IPS-NIHi7 (cell line): ENCODE measurements around the gene CDC14B.
A peak's percentile ranks its signal among the peaks of the same experiment; 100 is the strongest.
"Not testable (repeated sequence)": the region's sequence is repeated elsewhere in the genome, so short reads cannot be mapped to it uniquely, and the experiment has no call there.

ENCODE experiments used
- DNase-seq: peaks from one replicate; pipeline ENCODE4 v3.0.0; 2012; ENCODE audit warnings: mixed read lengths; ENCODE audit errors: extremely low spot score

The CDC14B gene

DNA sequence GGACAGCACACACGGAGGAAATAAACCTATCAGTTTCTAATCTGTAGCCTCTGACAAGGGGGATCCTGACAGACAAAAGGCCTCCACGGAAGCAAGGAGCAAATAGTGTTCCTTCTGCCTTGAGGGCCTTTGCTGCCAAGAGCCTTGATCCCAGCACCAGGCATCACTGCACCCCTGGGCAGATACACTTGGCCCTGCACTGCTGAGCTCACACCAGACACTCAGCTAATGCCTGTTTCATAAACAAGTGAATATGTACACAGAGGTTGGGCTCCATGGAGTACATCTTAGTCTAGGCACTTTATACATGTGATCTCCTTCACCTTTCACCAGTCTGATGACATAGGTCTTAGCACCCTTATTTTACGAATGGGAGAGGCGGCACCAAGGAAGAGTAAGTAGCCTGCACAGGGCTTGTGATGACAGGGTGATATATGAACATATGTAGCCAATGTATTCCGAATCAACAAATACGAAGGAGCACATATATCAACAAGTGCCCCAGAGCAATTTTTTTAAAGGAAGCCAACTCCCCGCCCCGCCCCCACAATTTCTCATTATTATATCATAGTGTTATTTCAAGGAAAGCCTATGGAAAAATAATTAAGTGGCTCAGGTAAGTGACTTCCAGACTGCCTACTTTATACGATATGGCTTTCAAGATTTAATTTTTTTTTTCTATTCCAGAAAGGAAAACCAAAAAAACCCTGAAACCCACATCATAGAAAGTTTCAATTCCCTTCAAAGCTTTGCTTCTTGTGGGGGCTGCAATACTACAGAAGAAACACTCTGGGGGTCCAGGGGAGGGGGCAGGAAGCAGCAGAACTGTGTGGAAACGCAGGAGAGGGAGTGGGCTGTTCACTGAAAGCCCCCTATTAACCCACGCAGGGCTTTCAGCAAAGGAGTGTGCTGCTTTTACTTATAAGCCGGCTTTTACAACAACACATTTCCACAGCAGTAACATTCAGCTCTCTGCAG is 32.0 kb downstream of the CDC14B start:
- no peak for DNase-seq

DNA sequence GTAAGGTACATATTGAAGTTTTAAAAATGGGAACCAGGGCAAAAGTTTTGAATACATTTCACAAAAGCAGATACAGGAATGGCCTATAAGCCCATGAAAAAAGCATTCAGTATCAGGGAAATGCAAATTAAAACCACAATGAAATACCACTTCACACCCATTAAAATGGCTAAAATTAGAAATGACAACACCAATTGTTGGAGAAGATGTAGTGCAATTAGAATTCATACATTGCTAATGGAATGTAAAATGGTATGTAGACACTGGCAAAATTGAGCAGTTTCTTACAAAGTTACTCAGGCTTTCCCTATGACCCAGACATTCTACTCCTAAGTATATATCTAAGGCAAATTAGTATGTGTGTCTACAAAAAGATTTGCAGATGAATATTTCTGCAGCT is 34.2 kb downstream of the CDC14B start:
- no peak for DNase-seq

DNA sequence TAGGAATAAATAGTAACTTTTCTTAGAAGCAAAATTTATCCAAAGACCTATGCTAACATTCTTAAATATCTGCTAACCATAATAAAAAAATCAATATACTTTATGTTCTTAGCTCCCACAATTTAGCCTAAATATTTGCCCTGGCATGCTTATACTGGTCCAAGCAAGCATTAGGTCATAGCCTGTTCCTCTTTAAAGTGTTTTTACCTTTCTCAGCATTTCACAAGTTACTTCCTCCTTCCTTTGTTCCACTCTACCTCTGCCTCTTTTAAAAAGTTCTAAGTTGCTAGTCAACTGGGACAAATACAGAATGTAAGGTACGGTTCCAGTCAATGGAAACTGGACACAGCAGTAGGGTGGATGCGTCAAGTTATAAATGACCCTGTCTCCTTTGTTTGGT is 37.4 kb downstream of the CDC14B start:
- not testable (repeated sequence) for DNase-seq

DNA sequence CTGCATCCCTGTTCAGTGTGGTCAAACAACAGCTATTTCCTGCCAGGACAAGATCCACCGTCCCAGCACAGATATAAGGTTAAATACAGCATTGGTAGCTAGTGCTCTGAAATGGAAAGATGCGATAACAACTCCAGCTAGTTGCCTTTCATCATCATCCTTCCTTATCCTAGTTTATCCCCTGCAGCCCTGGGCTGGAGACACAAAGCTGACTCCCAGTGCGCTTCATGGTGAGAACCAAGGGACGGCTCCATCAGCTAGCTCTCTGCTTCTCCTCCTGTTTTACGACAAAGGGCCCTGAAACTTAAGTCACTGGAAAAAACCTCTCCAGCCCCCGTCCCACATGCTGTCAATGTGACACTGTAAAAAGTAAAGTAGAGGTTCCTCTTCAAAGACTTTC is 37.9 kb downstream of the CDC14B start:
- no peak for DNase-seq

DNA sequence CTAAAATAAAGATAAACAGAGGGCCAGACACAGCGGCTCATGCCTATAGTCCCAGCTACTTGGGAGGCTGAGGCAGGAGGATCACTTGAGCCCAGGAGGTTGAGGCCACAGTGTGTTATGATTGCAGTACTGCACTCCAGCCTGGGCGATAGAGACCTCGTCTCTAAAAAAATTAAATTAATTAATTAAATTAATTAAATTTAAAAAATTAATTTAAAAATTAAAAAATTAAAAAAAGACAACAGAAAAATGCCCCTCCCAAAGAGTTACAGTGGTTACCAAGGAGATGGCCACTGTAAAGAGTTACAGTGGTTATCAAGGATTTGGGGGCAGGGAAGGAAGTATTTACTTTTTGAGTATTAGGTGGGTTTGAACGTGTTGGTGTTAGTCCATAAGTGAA is 38.3 kb downstream of the CDC14B start:
- DNase-seq = no peak

DNA sequence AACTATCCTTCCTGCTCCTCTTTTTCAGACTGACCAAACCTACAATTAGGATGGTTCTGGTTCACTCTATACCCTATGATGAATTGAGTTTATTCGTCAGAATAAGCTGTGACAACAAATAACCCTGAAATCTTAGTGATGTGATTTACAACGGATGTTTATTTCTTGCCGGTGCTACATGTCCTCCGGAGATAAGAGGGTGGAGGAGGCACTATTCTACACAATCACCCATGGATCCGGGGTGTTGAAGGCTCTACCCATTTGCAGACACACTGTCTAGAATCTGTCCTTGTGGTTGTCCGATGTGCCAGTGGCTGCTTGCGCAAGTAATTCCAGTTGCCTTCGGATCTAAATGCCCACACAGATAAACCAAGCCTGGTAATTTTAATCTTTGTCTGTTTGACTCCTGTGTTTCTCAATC is 44.7 kb downstream of the CDC14B start:
- no peak for DNase-seq

DNA sequence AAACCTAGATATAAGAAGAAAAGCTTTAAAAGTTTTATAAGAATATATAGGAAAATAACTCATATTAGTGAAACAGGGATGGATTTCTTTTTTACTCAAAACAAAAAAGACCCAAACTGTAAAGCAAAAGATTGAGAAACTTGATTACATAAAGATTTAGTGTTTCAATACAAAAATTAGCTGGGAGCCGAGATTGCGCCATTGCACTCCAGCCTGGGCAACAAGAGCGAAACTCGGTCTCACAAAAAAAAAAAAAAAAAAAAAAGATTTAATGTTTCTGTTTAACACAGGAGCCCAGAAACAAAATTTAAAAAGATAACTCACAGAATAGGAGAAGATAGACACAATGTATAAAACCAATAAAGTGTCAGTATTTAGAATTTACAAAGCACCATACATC is 45.2 kb downstream of the CDC14B start:
- no peak for DNase-seq

DNA sequence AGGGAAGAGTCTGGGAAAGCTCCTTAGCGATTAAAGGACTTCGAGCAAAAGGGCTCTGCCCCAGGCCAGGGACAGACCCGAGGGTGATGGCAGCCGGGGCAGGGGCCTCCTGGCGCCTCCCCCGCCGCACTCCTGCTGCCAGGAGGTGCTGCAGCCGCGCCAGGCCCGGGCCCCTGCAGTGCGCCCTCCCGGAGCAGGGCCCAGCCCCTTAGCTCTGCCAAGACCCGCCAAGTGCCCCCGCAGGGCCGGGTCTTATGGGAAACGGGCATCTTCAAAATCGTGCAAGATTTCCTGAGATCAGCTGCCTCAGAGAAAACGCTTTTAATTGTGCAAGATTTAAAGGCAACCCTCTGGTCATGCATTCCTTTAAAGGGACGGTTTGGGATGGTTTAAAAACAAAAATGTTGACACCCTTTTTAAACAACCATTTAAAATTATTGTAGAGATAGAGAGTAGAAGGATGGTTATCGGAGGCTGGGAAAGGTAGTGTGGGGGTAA is 52.4 kb downstream of the CDC14B start:
- peak; percentile 66 for DNase-seq

DNA sequence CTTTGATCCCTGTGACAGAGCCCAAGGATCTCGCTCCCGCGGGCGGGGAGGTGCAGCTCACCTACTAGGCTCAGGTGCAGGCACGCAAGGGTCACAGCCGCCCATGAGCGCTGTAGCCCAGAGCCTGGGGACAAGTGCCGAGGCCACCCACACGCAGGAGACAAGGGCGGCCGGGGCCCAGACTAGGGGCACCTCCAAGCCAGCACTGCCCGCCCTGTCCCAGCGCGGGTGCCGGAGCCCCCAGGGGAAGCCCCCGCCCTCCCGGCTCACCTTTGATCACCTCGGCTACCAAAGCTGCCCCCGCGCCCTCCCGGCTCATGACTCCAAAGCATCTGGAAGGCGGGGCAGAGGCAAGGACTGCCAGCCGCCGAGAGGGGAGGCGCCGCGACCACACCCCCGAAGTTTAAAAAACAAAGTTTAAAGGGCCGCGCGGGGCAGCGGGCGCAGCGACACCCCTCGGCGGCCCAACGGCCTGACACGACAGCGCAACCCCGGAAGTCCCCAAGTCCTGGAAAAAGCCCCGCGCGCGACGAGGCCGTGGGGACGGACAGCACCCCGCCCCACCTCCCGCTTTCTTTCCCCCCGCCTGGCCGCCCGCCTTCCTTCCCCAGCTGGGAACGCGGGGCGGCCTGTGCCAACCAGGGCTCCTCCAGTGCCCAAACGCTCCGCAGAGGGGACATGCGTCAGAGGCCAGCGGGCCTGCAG is 53.0 kb downstream of the CDC14B start:
- DNase-seq = peak; percentile 89

DNA sequence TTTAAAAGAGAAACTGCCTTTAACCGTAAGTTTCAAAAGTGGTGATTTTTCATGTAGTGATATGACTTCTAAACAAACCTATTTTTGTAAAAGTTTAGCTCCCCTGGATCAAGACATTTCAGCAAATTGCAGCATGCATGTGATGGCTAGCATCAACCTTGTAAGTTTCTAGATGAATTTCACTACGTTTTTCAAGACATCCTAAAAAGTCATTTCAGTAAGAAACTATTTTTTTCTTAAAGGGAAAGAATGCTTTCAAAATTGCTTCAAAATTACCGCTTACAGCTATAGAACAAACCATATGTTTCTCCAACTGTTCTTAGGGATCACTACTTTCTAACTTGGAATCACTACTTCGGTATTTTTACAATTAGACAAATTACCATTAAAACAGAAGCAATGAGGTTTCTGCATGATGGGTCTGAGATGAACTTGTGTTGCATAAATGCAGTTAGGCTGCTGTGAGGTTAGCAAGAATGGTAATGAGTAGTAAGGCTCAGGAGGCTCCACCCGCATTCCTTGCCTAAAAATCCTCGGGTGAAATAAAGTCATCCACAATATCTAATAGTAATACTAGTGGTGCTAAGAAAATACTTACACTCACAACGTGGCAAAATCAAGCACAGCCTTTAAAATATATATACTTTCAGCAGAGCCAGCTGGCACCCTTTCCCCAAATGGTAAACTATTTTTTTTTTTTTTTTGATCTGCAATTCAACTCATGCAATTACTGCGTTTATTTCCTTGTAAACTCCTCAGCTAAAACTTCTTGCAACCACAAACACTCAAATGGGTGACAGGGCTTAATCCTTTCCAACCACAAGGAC is 53.8 kb downstream of the CDC14B start:
- no peak for DNase-seq

DNA sequence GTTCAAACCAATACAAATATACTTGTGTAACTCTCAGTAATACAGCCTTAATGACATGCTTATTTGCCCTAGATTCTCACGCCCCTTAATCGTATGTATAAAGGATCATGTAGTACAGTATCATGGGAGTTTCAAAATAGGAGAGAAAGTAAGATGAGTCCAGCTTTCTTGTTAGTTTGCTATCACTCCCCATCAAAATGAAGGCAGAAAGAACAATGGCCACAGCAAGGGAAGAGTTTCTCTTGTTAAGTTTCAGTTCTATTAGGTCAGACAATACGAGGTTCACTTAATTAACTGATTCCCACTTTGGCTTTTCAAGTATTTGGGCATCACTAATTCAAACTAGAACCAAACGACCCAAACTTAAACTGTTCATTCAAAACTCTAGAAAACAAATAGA is 55.4 kb downstream of the CDC14B start:
- no peak for DNase-seq

DNA sequence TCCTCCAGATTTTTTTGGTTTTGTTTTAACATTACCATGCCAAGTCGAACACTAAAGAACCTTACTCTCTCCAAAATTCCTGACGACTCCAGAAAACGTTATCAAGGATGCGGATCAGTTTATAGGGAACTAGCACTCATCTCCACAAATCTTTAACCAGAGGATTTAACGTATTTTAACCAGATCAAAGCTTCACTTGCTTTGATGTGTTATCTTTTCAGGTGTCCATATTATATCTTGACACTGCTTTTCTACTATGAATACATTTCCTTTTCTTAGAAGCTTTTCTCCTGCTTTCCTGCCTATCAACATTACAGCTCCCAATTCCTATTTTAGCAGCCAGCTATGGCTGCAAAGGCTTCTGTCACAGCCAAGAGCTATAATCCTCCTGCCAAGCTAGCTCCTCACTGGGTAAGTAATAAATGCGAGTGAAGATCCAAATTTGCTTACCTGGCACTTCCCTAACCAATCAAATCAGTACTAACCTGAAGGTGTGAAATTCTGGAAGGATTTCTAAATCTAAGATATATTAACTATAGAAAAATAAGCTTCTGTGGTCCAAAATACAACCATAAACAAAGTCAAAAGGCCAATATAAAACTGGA is 60.2 kb downstream of the CDC14B start:
- no peak for DNase-seq

DNA sequence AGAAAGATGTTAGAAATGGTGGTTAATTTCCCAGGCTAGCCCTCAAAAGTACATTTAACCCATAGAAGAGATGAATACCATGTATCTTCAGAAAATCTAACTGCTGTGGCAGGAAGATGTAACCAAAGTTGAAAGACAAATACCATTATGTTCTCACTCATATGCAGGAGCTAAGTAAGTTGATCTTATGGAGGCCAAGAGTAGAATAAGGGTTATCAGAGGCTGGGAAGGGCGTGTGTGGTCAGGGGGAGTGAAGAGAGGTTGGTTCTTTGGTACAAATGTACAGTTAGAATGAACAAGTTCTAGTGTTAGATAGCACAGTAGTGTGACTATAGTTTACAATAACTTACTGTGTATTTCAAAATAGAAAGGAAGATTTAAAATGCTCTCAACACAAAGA is 61.7 kb downstream of the CDC14B start:
- no peak for DNase-seq

DNA sequence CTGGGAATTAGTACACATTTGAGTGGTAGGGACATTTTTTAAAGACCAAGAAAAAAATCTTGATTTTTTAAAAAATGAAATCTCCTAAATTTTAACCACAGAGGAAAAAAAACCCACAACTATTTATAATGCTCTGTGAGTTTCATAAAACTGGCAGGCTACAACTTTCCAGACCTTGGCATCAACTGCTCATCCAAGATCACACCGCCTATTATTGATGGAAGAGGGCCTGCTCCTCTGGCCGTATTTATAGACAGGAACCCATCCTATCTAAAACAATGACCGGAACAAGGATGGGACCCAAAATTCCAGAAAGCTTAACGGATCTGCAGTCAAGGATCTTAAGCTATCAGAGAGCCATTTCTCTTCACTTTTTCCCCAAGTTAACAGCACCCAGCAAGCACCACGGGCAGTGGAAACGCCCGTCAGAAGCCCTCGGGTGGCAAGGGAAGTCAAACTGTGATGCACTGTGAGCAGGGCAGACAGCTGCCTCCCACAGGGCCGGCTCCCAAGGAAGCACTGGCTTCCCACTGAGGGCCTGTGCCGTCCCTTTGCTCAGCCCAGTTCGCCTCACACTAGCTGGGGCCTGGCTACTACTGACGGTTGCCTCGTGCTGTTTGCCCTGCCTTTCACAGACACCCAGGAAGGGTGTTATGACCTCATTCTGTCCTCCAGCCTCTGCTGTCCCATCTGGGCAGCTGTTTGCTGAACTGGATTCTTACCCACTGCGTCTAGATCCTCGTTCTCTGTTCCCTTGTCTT is 62.8 kb downstream of the CDC14B start:
- DNase-seq = no peak

DNA sequence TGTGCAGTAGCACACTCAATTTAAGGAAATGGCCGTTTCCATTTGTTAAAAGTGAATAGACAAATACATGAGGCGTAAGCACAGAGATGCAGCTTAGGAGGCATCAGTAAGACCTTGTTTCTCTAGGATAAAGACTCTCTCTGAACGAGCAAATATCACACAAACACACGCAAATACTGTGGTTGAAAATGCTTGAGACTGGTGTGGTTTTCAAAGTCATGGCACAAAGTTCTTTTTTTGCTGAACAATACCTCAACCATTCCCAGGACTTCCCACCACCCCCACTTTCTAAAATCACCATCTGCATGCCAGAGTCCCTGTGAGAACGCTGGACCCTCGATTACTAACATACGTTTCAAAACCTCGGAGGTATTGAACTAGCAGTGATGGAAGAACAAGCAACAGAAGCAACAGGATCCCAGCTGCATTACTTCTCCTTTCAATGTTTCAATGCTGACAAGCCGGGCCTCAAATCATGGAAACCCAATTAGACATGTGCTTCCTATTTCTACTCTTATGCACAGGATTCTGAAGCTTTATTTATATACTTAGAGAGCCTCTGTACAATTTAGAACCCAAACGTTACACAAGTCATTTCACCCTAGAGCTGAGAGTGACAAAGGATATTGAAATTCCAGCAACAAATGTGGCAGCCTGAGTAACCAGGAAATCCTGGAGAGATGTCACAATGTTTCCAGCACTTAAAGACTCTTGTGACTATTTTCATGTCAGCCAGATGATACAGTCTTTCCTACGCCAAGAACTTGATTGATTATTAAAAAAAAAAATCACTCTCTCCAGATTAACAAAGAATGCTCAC is 63.9 kb downstream of the CDC14B start:
- no peak for DNase-seq

DNA sequence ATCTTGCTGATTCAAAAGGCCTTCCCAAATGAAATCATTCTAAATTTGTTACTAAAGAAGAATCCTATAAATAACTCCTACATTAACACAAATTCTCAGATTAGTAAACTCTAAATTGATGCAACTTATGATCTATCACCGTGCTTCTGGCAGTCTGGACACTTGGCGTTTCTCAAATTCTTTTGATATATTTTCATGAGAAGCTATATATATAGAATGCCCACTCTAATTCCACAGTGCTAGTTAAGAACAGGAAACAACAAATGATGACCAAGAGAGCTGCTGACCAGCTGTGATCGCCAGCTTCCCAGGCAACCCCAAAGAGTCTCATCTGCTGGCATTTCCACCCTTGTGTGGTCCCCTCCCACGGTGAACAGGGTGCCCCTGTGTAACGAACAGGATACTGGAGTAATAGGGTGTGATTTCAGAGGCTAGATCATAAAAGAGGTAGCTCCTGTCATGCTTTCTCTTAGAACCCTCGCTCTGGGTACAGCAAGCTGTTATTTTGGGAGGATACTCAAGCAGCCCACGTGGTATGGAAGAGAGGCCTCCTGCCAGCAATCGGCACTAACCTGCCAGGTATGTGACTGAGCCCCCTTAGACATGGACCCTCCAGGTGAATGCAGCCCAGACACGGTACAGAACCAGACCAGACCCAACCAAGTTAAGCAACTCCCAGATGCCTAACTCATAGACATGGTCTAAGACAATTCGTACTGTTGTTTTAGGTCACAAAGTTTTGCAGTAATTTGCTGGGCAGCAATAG is 64.7 kb downstream of the CDC14B start:
- no peak for DNase-seq

DNA sequence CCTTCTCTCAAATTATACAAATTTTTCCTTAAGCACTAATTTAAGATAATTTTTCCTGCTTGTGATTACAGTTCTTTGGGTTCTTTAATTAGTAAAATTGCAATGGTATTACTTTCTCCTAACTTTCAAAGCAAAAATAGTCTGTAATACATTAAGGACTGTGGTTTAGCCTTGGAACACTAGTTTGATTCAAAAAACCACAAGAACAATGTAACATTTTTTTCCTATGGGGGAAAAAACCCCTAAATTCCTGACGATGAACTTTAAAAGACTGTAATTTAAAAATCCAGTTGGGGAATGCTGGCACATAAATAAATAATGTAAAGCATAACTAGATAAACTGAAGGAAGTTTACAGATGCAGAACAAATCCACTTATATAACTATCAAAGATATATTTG is 65.3 kb downstream of the CDC14B start:
- DNase-seq = no peak

DNA sequence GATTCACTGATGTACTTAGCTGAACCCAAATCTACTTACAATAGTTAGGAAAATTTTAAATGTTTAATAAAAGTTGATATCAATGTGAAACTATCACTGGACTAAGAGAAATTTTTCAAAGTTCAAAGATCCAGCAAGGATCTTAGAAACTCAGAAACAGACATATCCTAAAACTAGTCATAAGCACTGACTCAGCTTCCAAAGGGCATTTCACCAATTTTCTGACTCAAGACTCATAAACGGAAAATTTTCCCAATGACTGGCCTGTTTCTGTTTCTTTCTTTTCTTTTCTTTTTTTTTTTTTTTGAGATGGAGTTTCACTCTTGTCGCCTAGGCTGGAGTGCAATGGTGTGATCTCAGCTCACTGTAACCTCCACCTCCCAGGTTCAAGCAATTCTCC is 66.6 kb downstream of the CDC14B start:
- DNase-seq = no peak

DNA sequence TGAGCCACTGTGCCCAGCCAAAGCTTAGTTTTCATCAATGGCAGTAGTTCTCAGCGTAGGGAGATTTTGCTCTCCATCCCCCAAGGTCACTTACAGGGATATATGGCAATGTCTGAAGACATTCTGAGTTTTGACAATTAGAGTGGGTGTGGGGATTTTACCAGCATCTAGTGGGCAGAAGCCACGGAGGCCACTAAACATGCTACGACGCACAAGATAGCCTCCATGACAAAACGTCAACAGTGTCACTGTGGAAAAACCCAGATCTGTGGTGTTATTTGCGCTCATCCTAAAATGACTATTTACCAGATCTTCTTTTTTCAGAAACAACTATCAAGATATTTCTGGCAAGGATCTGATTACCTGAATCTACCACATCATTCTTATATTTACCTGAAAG is 68.2 kb downstream of the CDC14B start:
- no peak for DNase-seq
